GM21447 (cell line): Measurements from ENCODE around the gene NKX2-2.

Experiments used
- ATAC-seq: cut with Tn5 transposase; IDR thresholded peaks from one replicate; pipeline ENCODE4 v1.9.1; 2021; ENCODE audit not compliant: unreplicated experiment

Gene NKX2-2

GRCh38 chr20:21522481-21523280, 8.8 kb upstream of the NKX2-2 start:
- ATAC-seq, result no peak

GRCh38 chr20:21521596-21522480, 8.0 kb upstream of the NKX2-2 start:
- ATAC-seq, result no peak

- ATAC-seq, result no peak
Observed at GRCh38 chr20:21520702-21521595, 7.1 kb upstream of the NKX2-2 start.

GRCh38 chr20:21519136-21519584, 5.3 kb upstream of the NKX2-2 start:
- no peak for ATAC-seq

GRCh38 chr20:21518292-21518991, 4.6 kb upstream of the NKX2-2 start:
- no peak for ATAC-seq

DNA sequence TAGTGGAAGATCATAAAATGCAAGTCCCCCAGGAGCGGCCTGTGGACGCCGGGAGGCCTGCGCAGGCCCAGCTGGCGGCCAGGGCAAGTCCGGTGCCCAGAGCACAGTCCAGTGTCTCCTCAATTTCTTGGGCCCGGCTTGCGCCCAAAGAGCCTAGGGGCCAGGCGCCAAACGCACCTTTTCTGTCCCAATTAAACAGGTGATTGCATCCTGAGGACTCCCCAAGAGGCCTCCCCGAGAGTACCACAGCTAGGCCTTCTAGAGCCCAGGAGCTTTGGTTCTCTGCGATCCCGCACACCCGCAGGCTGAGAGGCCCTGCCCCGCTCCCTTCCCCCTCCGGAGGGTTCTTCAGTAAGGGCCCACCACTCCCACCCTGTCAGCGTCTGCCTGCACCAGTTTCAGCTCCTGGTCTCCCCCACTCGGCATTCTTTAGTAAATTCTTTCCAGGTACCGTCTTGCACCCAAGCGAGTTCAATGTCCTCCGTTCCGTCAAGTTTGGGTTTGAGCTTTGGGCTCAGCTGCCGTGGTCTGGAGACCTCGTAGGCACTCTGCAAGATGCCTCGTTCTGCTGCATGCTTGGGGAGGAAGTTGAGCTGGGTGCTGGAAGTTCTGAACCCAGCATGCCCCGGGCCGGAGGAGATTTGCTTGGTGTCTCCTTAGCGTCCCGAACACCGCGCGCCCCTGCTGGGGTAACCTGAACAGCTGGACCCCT, 3.9 kb upstream of the NKX2-2 start:
- no peak for ATAC-seq

DNA sequence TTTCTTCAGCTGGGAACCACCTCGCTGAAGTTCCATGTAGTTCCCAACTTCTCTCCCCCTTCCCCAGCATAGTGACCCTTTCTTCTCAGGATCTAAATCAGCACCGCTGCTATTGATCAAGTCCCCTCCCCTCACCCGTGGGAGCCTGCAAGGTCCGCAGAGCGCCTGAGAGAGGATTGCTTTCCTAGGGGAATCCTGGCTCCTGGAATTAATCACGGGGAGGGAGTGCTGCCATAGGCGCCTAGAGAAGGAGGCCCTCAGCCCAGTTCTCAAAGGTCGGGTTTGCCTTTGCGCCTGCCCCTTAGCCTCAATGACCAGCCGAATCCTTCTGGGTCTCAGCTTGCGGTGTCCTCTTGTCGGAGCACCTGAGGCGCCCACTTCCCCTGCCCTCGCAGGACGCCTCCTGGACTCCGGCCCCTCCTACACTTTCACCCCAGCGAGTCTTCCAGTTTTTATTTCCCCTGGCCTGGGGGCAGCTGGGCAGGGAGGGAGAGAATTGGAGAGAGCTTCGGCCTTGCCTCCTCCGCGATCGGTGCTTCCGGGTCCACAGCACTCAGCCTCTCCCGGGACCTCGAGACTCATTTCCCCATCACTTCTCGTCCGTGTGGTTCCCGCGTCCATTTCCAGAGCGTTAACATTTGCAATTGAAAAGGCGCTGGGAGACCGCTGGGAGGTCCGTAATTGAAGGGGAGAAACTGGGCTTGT, 3.1 kb upstream of the NKX2-2 start:
- no peak for ATAC-seq

GRCh38 chr20:21516180-21516567, 2.3 kb upstream of the NKX2-2 start:
- ATAC-seq, result no peak

GRCh38 chr20:21515300-21516179, 1.7 kb upstream of the NKX2-2 start:
- ATAC-seq, result no peak

- no peak for ATAC-seq
Observed at GRCh38 chr20:21514553-21515251, 838 bp upstream of the NKX2-2 start.

- no peak for ATAC-seq
Observed at GRCh38 chr20:21513181-21513663, 642 bp downstream of the NKX2-2 start.

GRCh38 chr20:21512634-21513180, 1.2 kb downstream of the NKX2-2 start:
- no peak for ATAC-seq

DNA sequence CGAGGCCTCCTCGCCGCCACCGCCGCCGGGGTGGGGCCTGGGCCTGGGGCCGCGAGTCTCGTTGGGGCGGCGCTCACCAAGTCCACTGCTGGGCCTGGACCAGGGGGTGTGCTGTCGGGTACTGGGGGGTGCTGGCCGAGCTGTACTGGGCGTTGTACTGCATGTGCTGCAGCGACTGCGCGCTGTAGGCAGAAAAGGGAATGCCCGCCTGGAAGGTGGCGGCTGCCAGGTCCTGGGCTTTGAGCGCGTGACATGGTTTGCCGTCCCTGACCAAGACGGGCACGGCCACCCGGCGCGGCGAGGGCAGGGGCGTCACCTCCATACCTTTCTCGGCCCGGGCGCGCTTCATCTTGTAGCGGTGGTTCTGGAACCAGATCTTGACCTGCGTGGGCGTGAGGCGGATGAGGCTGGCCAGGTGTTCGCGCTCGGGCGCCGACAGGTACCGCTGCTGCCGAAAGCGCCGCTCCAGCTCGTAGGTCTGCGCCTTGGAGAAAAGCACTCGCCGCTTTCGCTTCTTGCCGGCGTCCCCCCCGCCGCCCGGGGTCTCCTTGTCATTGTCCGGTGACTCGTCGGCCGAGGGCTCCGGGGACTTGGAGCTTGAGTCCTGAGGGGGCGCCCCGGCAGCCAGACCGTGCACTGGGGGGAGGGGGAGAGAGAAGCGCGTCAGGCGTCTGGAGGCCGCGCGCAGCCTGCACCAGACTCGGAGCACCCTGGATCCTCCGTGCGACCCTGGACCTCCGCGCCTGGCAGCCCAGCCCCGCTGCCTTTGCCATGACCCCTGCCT, 1.8 kb downstream of the NKX2-2 start:
- ATAC-seq, result no peak

DNA sequence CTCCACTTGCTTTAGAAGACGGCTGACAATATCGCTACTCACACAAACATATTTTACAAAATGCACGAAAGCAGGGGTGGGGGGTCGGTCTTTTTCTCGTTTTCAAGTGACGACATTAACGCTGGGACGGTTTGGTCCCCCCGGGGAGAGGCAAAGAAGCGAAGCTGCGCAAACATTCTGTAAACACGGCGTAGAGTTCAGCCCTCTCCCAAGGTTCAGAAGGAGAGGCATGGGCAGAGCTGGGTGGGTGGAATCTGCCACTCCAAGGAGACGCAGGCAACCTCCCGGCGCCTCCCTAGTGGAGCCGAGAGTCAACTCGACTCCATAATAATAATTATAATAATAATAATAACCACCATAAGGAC, 2.4 kb downstream of the NKX2-2 start:
- no peak for ATAC-seq

GRCh38 chr20:21510414-21511384, 3.2 kb downstream of the NKX2-2 start:
- no peak for ATAC-seq
